Stomach (tissue), 4 donors: ENCODE measurements around the gene LCORL.

ENCODE experiments used
- CTCF ChIP-seq, 7 experiments: fragments of 450-650 bp in 4 of 7; fragments of 200-600 bp in 3 of 7; sonication (generic) in 3 of 7; IDR thresholded peaks; one replicate each; pipeline ENCODE4 v1.5.1; 2016 to 2019; ENCODE audit warnings: antibody characterized with exemption in 7 of 7, control low read depth in 2 of 7, mild to moderate bottlenecking in 1 of 7
- EP300 ChIP-seq: sonication (generic); formaldehyde crosslinking; IDR thresholded peaks from one replicate; pipeline ENCODE4 v1.6.1; 2017; ENCODE audit warnings: antibody characterized with exemption
- POLR2A ChIP-seq, 4 donors: fragments of 450-650 bp; IDR thresholded peaks; one replicate each; pipeline ENCODE4 v1.6.1; 2016; ENCODE audit warnings: antibody characterized with exemption in 4 of 4, control low read depth in 2 of 4, mild to moderate bottlenecking in 1 of 4, moderate library complexity in 1 of 4
- POLR2AphosphoS5 ChIP-seq, 3 donors: sonication (generic); formaldehyde crosslinking; IDR thresholded peaks; one replicate each; pipeline ENCODE4 v1.6.1; 2016; ENCODE audit warnings: antibody characterized with exemption in 3 of 3

GRCh38 chr4:17807446-17807845 lies 214.1 kb downstream of the LCORL start:
- TF ChIP-seq POLR2A (IDR thresholded peaks at IDR 0.05) (no peak), CTCF (IDR thresholded peaks at IDR 0.05) (no peak), EP300 (no peak), POLR2AphosphoS5 (IDR thresholded peaks at IDR 0.05) (no peak)
